ENCODE data around the gene MIEF1.

The MIEF1 gene

DNA sequence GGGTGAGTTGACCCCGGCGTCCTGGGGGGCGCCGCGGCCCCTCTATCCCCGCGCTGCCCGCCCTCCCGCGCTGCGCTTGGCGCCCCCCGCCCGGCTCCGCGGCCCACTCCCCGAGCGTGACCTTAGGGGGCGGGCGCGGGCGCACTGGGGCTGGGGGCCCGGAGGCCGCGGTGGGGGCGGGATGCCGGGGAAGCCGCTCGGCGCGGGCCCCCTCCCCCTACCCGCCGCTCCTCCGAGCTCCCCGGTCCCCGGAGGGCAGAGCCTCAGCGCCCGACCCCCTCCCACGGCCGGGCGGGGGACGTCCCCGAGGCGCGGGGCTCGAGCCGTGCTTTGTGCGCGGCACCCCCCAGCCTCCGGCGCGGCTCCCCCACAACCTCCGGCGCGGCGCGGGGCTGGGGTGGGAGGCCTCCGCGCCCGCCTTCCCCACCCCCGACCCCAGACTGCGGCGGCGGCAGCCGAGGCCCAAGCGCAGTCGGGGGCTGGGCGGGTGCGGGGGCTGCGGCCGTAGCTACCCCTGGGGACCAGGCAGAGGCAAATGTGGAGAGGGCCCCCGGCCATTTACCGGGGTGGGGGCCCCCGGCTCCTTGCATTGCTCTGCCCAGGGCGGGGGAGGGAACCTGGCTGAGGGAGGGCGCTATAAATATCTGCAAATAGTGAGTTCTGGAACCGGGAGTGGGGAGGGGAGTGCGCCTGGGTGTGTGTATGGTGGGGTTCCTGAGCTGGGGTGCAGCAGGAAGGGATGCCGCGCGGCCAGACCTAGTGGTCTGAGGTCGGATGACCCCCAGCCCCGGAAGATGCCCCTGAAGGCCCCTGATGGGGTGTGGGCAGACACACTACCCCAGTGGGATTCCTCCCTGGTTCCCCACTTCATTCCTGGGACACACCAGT, 44.3 kb upstream of the MIEF1 start:
- H3K4me3 ChIP-seq (replicated peaks; ENCODE audit: low read depth, low read length): no peak overlapping the region
- TF ChIP-seq, protein P1, sequence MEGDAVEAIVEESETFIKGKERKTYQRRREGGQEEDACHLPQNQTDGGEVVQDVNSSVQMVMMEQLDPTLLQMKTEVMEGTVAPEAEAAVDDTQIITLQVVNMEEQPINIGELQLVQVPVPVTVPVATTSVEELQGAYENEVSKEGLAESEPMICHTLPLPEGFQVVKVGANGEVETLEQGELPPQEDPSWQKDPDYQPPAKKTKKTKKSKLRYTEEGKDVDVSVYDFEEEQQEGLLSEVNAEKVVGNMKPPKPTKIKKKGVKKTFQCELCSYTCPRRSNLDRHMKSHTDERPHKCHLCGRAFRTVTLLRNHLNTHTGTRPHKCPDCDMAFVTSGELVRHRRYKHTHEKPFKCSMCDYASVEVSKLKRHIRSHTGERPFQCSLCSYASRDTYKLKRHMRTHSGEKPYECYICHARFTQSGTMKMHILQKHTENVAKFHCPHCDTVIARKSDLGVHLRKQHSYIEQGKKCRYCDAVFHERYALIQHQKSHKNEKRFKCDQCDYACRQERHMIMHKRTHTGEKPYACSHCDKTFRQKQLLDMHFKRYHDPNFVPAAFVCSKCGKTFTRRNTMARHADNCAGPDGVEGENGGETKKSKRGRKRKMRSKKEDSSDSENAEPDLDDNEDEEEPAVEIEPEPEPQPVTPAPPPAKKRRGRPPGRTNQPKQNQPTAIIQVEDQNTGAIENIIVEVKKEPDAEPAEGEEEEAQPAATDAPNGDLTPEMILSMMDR (IDR thresholded peaks at IDR 0.05; ENCODE audit: low read depth, low read length, missing control alignments): no peak
- DNase-seq (ENCODE audit: extremely low read depth, low read depth): no peak

DNA sequence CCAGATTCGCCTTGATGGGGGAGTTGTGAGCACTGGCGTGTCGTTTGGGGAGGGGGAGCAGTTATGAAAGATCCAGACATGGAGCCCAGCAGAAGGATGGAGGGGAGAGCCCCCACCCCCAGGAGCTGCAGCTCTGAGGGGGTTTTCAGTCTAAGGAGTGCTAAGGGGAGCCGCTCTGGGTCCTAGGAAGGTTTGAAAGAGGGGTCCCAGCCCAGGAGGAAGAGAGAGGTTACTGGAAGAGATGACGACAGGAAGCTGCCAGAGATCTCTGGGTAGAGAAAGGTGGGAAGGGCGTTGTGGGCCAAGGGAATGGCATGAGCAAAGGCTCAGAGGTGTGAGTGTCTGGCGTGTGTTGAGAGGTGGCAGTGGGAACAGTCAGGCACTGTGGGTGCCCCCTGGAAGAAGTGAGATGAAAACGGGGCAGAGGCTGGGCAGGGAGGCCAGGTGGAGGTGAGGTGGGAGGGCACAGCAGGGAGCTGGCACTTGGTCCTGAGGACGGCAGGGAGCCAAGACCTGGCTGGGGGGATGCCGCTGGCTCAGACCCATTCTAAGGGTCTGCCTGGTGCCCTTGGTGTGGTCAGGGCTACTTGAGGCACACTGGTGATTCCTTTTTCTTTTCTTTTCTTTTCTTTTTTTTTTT, 43.5 kb upstream of the MIEF1 start:
- no peak for DNase-seq (ENCODE audit: extremely low read depth, low read depth)
- TF ChIP-seq, protein P1 (IDR thresholded peaks at IDR 0.05; ENCODE audit: low read depth, low read length, missing control alignments): no peak
- H3K4me3 ChIP-seq (replicated peaks; ENCODE audit: low read depth, low read length): no peak overlapping the region

DNA sequence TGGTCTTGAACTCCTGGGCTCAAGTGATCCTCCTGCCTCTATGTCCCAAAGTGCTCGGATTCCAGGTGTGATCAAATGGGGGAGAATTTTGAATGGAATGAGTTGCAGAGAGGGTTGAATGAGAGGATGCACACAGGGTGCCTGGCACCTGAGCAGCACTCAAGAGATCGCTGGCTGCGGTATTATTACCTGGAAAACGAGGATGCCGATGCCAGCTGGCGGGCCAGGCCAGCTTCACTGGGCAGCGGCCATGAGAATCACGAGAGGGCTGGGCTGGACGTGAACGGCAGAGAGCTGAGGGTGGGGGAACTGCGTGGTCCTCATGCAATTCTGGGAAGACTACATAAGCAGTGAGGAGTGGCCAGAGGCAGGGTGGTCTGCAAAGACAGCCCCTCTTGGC, 42.4 kb upstream of the MIEF1 start:
- H3K4me3 ChIP-seq (replicated peaks; ENCODE audit: low read depth, low read length): no peak overlapping the region
- no peak for DNase-seq (ENCODE audit: extremely low read depth, low read depth)
- TF ChIP-seq, protein P1 (IDR thresholded peaks at IDR 0.05; ENCODE audit: low read depth, low read length, missing control alignments): no peak

DNA sequence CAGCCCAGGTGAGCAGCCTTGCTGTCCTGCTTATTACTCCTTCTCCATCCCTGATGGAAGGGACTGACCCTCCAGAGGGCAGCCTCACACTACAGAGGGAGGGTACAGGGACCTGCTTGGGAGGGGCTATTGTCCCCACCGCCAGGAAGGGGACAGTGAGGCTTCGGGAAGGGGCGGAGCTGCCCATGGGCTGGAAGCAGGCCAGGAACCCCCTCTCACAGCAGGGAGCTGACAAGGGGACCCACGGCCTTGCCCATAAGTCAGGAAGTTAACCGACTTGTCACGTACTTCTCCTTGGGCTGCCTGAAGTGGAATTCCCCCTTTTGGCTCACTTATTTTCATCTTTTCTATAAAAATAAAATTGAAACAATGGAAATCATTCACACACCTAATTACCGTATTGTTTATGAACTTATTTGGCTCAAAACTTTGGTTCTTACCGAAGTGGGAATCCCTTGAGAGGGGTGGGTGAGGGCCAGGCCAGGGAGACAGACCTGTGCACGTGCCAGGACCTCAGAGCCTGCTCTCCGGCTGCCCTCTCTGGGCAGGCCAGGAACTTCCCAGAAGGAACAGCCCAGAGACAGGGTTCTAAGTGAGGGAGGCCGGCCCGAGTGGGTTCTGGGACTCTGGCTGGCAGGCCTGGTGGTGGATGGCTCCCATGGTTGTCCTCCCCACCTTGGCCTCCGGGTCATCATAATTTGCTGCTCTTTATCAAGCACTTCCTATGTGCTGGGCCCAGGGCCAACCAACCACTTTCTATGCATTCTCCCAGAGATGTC, 39.5 kb upstream of the MIEF1 start:
- H3K4me3 ChIP-seq (replicated peaks; ENCODE audit: low read depth, low read length): no peak overlapping the region
- TF ChIP-seq, protein P1 (IDR thresholded peaks at IDR 0.05; ENCODE audit: low read depth, low read length, missing control alignments): no peak
- no peak for DNase-seq (ENCODE audit: extremely low read depth, low read depth)

DNA sequence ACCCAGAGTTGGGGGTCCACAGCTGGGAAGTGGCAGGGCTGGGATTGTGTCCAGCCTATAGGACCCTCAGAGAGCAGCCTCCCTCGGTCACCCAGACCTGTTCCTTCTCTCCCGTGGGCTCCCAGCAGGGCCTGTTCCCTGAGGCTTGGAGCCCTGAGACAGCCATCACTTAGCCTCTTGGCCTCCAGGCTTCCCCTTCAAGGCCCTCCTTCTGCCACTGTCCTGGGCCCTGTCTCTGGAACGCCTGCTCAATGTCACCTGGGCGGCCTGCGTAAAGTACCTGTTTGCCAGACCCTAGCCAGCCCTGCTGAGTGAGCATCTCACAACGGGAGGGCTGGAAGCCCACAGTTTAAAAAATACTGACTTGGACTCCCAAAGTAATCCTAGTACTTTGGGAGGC, 38.8 kb upstream of the MIEF1 start:
- DNase-seq (ENCODE audit: extremely low read depth, low read depth): no peak
- H3K4me3 ChIP-seq (replicated peaks; ENCODE audit: low read depth, low read length): no peak overlapping the region
- TF ChIP-seq, protein P1 (IDR thresholded peaks at IDR 0.05; ENCODE audit: low read depth, low read length, missing control alignments): no peak

DNA sequence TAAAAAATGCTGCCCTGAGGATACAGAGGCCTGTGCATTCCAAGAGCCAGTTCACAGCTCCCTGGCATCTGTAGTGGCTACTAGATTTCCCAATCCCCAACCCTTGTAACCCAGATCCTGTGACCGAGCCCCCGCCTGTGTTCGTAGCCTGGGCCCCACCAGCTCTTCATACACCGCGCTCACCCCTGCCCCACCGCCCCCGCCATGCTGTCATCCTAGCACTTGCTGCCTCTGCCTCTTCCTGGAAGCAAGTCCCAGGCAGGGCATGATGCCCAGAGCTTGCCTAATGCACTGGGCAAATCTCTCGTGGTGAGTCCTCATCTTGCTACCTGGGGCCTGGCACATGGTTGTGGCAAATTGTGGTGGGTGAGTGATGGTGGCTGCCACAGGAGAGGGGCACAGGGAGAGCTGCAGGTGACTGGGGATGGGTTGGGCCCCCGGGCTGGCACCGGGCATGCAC, 38.1 kb upstream of the MIEF1 start:
- no peak overlapping the region for H3K4me3 ChIP-seq (replicated peaks; ENCODE audit: low read depth, low read length)
- DNase-seq (ENCODE audit: extremely low read depth, low read depth): no peak
- TF ChIP-seq, protein P1 (IDR thresholded peaks at IDR 0.05; ENCODE audit: low read depth, low read length, missing control alignments): no peak
